ENCODE measurements around the gene GFPT2.
A peak's percentile ranks its signal among the peaks of the same experiment; 100 is the strongest.

The GFPT2 gene

GRCh38 chr5:180350711-180351465 lies 2.2 kb downstream of the GFPT2 start:
- DNase-seq: no peak

- no peak for DNase-seq
Observed at GRCh38 chr5:180350296-180350695, 2.8 kb downstream of the GFPT2 start.

- no peak for DNase-seq
Observed at GRCh38 chr5:180349391-180349790, 3.7 kb downstream of the GFPT2 start.

- no peak for DNase-seq
Observed at GRCh38 chr5:180348336-180348735, 4.8 kb downstream of the GFPT2 start.

- DNase-seq: no peak
Observed at GRCh38 chr5:180347702-180348101, 5.4 kb downstream of the GFPT2 start.

- no peak for DNase-seq
Observed at GRCh38 chr5:180346358-180346757, 6.8 kb downstream of the GFPT2 start.

GRCh38 chr5:180345781-180346180 lies 7.4 kb downstream of the GFPT2 start:
- no peak for DNase-seq

DNA sequence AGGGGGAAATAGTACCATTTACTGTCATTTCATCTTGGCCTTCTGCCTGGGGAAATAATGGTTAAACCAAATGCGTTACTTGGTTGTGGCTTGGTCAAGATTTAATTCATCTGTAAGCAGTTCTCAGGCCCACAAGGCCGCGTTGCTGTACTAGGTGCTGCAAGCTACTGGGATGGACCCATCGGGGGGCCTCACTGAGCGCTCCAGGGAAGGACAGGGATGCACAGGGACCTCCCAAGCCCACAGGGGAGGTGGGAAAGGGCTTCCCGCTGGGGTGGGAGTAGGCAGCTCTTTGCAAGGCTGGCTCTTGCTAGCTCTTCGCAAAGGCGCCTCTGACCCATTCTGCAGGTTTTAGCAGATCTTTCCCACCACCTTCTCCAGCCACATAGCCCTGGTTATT lies 8.0 kb downstream of the GFPT2 start:
- DNase-seq: no peak

DNA sequence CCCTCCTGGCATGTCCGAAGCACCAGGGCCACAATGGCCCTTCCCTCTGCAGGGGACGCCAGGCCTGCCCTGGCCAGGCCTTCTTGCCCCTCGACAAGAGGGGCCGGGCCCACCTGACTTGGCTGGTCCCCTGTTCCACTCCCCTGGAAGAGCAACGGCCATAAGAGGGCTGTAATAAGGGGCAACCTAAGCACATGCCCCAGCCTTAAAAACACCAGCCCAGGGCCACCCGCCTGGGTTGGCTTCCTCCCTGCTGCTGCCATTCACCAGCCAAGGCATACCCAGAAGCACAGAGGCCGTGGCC lies 8.5 kb downstream of the GFPT2 start:
- no peak for DNase-seq

DNA sequence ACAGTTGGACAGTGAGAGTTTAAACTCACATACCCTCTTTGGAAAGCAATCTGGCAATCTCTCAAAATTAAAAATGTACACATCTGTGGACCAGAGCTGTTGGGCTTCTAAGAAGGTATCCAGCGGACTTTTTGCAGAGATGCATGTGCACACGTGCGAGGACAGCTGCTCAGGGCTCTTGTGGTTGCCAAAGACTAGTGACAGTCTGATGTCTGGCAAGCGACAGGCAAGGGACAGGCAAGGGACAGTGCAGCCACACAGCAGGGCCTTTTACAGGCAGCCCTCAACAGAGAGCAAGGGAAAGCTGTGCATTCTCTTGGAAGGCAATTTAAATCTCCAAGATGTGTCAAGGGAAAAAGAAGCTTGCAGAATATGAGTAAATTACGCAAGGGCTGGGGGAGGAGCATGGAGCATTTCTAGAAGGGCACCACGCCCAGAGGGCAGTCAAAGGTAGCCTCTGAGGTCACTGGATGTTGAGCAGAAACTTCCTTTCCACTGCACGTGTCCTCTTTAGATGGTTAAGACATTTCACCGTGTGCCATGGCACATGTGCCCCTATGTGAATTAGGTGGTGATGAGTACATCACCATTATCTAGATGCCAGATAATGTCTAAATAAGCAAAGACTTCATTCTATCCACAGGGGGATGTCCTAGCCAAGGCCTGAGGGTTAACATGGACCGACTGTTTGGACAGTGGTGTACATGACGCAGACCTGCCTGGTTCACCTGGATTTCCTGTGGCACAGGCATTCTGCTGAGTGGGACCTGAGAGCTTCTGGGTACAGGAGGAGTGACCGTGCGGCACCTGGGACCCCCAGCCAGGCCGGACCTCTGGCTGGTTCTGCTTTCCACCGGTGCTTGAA lies 9.1 kb downstream of the GFPT2 start:
- DNase-seq: no peak

DNA sequence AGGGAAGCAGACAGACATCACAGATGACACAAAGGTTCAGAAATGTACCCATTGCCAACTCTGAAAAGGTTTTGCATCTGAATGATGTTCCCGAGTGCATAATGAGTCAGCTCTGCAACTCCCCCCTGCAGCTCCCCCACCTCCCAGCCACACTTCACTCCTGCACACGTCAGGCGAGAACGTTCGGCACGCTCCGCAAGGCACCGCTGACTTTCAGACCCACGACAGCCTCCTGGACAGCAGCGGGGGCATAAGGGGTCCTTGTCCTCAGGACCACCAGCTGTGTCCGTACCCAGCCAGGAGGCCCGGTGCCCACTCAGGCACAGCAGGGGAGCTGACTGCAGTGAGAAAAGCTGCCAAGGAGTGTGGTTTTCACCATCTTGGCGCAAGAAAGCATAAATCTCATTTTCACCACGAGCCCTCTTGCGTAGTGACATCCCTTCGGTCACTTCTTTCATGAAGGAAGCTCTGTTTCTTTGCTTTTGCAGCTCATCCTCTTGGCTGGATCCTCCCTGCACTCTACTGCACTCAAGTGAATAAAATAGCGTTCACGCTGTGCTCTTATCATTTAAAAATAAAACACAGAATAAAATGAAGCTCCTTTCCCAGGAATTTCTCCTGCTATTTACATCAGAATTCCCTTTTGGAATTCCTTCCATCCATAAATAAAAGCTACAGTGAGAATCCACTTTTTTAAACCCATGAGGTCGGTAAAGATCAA lies 9.9 kb downstream of the GFPT2 start:
- DNase-seq: no peak

- DNase-seq: no peak
Observed at GRCh38 chr5:180341595-180341994, 11.5 kb downstream of the GFPT2 start.

DNA sequence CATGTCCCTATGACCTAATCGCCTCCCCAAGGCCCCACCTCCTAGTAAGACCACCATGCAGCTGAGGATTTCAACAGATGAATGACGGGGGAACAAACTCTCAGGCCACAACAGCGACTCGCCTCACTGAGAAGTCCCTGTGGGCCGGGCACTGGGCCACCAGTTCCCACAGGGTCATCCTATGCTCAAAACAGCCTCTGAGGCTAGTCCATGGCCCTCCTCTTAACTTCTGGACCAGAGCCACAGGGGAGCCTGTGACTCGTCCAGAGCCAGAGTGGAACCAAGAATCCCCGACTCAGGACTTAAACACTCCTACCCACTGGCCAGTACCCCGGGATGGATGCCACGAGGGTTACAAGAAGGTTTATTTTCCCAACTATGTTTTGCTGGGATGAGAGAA lies 12.3 kb downstream of the GFPT2 start:
- DNase-seq: no peak

- no peak for DNase-seq
Observed at GRCh38 chr5:180339583-180340183, 13.5 kb downstream of the GFPT2 start.

- DNase-seq: no peak
Observed at GRCh38 chr5:180338001-180338707, 15.0 kb downstream of the GFPT2 start.

DNA sequence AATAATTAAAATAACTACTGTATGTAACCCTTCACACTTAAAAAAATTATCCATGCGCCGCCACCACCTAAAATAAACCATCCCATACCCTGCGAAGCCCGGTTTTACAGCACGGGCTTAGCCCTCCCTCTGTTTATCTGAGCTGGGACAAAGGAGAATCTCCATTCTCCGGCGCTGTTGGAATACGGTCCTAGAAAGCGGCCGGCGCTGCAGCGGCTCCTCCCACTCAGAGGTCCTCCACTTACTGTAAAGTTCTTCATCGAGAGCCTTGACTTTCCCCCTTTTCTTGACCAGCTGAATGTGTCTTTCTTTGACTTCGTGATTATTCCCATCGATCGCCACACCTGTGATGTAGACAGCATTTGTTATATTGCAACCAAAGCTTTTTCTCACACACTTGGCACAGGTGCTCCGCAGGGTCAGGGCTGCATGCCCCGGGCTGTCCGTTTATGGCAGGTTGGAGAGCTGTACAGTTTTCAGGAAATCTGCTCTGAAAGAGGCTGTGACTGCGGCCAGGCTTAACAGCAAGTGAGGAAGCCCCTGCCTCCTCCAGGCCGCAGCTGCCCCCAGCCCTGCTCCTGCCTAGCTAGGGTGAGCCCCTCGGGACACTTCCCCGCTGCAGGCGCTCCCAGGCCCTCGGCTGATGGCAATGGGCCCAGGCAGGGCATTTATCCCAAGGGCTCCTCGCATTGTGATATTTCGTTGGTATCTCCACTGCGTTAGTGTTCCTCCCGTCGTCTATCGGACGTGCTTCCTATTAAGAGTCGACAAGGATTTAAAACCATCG lies 16.7 kb downstream of the GFPT2 start:
- no peak for DNase-seq

DNA sequence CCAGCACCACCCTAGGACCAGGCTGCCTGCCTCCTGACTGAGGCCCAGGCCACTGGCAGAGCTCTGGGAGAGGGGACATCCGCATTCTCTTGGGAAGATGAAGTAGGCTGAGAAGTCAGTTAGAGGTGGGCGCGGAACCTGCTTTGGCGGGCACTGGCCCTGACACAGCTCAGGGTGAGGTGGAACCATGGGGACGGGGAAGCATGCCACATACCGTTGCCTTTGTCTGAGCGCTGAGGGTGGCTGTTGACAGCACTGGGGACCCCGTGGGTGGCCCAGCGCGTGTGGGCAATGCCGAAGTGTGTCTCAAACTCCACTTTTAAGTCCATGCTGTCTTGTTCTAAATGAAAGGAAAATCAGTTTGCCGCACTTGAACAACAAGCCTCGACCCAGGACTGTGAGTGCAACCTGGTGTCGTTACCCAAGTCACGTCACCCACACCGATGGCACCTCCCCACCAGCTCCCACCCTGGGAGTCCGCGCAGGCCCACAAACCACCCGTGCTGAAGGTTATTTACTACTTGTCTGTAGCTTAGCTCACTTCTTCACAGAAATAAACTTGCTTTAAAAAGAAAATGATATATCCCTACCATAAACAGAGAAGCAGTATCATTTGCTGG lies 17.4 kb downstream of the GFPT2 start:
- DNase-seq: no peak

DNA sequence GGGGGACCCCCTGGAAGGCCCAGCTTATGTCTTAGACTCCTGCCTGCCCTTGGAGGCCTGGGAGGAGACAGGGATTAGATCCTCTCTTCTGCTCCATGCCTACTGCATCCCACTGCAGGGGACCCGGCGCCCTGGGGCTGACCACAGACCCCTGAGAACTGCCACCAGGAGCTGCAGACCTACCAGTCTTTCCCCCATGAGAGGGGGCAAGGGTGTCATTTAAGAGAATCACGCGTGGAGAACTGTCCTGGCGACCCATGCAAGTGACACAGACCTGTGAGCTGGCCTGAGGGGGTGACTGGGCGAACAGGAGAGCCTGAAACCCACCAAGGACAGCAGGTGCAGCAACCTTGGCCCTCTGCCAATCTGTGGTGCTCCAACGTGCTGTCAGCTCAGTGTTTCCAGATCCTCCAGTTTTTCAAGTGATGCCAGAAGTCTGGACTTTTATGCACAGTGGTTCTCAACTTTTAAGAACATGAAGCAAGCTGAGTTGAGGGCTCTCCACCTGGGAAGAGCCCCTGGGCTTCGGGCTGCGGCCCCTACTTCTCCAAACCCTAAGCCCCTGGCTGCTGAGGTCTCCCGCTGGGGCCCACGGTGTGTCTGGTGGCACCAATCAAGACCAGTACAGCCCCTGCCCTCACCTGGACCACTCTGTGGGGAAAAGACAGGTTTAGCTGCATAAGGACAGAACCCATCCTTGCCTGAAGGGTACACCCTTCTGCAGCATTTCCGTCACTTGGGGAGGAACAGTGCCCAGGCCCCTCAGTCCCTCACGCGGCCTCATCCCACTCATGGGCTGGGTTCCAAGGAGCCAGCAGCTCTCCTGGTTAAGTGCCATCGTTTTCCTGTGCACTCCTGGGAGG lies 18.2 kb downstream of the GFPT2 start:
- DNase-seq: peak; percentile 21

DNA sequence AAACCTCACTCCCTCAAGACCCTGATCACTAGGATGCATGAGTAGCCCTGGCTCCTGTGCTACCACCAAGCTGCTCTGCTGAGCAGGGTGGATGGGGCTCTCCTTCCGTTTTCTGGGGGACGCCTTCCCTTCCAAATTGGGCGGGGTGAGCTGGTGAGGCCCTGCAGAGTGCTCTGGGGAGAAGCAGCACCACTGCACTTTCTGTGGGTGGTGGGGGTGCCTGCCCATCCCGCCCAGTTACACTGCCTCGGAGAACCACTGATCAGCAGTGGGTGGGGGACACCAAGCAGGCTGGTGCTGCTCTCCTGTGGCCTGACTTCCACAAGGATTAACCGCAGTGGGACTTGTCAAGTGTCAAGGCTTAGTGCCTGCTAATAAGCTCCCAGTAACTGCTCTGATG lies 19.0 kb downstream of the GFPT2 start:
- no peak for DNase-seq

- no peak for DNase-seq
Observed at GRCh38 chr5:180333661-180334060, 19.5 kb downstream of the GFPT2 start.
